ENCODE data around the gene MAPK13.

The MAPK13 gene

DNA sequence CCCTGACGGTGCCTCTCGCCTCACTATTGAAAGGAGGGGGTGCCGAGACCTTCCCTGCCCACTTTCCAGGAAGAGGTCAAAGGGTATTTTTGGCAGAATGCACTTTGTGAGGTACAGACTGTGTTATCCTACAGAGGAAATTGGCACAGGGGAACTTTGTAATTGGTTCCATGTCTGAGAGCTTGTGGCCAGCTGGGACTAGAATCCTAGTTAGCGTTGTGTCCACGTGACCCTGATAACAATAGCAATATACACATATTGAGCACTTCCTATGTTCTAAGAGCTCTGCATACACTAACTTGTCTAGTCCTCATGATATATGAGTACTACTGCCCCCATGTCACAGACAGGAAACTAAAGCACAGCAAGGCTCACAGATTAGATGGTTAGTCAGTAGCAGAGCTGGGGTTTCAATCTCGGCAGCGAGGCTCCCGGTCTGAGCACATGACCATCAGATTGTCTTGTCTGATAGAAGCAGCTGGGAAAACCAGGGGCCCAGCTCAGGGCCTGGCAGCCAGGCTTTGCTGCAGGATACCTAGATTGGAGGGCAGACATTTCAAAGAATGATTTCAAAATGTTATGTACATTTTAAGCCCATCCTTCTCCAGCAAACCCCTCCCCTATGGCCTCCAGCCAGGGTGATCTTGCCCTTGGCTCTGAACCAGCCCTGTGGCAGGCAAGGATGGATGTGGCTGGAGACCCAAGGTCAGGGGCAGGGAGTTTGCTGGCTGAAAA is 1.4 kb downstream of the MAPK13 start:
- peaks cover 28% of the 10 kb centered on the region for H3K27me3 ChIP-seq (ENCODE audit: control insufficient read depth, insufficient read depth, low read length)
- peak overlapping the region; percentile 43 for H3K4me3 ChIP-seq (ENCODE audit: low read length)
- peaks cover 14% of the 10 kb centered on the region for H3K4me1 ChIP-seq (ENCODE audit: control insufficient read depth, low read depth, low read length)
- H3K36me3 ChIP-seq (ENCODE audit: control insufficient read depth, low read depth, low read length) = no peaks in the 10 kb centered on the region
- H3K27ac ChIP-seq (ENCODE audit: low read length) = no peak overlapping the region
- H3K9me3 ChIP-seq (ENCODE audit: control insufficient read depth, low read depth, low read length) = no peaks in the 10 kb centered on the region
- no peak overlapping the region for H3K9ac ChIP-seq (ENCODE audit: low read length)

DNA sequence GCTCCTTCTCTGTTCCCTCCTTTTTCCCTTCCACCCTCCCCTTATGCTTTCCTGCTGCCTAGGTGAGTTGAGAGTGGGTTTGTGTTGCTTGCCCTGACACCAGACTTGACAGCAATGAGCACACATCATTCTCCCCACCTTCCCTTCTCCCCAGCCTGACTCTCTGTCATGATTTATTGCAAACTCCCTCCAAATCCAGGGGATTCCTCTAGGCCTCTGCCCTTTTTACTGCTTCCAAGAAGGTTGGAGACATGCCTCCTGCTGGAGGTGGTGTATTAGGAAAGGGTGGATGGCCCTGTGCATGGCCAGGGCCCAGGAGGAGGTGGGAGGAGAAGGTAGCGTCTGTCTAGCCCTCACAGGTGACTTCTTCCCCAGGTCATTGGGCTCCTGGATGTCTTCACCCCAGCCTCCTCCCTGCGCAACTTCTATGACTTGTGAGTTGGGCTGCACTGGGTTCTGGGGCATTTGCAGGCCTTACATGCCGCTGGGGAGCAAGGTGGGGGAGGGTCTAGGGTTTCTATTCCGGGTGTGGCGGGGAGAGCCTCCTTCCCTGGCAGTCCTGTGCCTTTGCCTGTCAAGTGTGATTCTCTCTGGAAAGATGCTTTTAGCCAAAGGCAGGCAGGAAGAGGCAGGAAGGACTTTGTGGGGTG is 2.1 kb downstream of the MAPK13 start:
- Histone ChIP-seq H3K4me1 (ENCODE audit: control insufficient read depth, low read depth, low read length) (peaks cover 14% of the 10 kb centered on the region), H3K27me3 (ENCODE audit: control insufficient read depth, insufficient read depth, low read length) (peaks cover 28% of the 10 kb centered on the region), H3K27ac (ENCODE audit: low read length) (no peak overlapping the region), H3K9ac (ENCODE audit: low read length) (no peak overlapping the region), H3K9me3 (ENCODE audit: control insufficient read depth, low read depth, low read length) (no peaks in the 10 kb centered on the region), H3K36me3 (ENCODE audit: control insufficient read depth, low read depth, low read length) (no peaks in the 10 kb centered on the region), H3K4me3 (ENCODE audit: low read length) (no peak overlapping the region)

DNA sequence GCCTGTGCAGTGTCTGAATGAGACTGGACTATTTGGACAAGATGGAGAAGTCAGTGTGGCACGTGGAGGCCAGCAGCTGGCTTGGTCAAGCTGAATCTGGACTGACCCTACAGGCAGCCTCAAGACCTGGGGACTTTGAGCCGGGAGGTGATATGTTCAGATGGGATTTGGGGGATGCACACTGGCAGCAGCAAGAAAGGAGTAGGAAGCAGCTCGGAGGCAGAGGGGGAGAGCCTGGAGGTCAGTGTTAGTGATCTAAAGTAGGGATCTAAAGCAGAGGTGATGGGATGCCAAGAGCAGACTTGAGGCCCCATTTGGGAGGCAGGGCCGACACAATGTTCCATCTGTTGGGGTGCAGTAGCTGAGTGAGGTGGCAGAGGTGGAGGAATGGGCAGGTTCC is 2.8 kb downstream of the MAPK13 start:
- Histone ChIP-seq H3K9ac (ENCODE audit: low read length) (no peak overlapping the region), H3K4me1 (ENCODE audit: control insufficient read depth, low read depth, low read length) (peaks cover 14% of the 10 kb centered on the region), H3K27ac (ENCODE audit: low read length) (no peak overlapping the region), H3K4me3 (ENCODE audit: low read length) (no peak overlapping the region), H3K27me3 (ENCODE audit: control insufficient read depth, insufficient read depth, low read length) (peaks cover 28% of the 10 kb centered on the region), H3K36me3 (ENCODE audit: control insufficient read depth, low read depth, low read length) (no peaks in the 10 kb centered on the region), H3K9me3 (ENCODE audit: control insufficient read depth, low read depth, low read length) (no peaks in the 10 kb centered on the region)

DNA sequence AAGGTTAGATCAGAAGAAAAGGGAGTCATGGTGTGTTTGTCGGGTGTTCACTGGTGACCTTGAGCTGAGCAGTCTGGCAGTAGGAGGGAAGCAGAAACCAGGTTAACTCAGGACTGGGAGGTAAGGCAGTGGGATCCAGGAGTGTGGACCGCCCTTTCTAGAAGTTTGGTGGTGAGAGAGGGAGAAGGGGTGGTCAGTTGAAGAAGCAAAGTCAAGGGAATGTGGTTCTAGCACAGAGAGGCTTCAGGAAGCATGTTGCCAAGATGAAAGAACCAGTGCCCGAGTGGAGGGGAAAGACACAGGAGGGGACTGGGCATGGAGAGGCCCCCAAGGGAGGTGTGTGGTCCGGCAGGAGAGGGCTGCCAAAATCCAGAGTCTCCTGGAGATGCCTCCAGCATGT is 3.6 kb downstream of the MAPK13 start:
- Histone ChIP-seq H3K27me3 (ENCODE audit: control insufficient read depth, insufficient read depth, low read length) (peaks cover 28% of the 10 kb centered on the region), H3K4me1 (ENCODE audit: control insufficient read depth, low read depth, low read length) (peaks cover 14% of the 10 kb centered on the region), H3K9ac (ENCODE audit: low read length) (no peak overlapping the region), H3K4me3 (ENCODE audit: low read length) (no peak overlapping the region), H3K27ac (ENCODE audit: low read length) (no peak overlapping the region), H3K36me3 (ENCODE audit: control insufficient read depth, low read depth, low read length) (no peaks in the 10 kb centered on the region), H3K9me3 (ENCODE audit: control insufficient read depth, low read depth, low read length) (no peaks in the 10 kb centered on the region)

DNA sequence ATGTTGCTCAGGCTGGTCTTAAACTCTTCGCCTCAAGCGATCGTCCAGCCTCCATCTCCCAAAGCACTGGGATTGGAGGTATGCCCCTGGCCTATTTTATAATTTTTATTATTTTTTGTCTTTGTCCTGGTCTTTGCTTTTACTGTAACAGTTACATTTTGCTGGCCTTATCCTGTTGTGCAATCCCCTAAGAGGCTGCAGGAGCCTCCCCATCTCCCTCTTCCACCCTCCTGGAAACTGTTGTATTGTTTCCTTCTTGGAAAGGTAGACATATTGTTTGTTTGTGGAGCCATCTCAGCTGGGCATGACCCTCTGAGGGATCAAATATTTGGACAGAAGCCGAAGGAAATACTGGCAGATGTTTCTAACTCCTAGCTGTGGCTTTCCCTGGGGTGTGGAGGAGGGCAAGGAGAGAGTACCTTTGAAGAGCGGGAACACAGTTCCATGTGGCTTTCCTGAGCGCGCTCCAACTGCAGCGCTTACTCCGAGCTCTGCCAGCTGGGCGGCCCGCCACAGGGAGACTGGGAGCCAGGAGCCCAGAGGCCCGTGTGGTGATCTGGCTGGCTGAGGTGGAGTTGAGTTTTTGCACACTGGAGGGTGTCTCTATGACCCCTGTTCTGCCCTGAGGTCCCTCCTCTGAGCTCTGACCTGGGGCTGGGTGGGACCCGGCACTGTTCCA is 4.9 kb downstream of the MAPK13 start:
- Histone ChIP-seq H3K27me3 (ENCODE audit: control insufficient read depth, insufficient read depth, low read length) (peaks cover 18% of the 10 kb centered on the region), H3K27ac (ENCODE audit: low read length) (no peak overlapping the region), H3K9me3 (ENCODE audit: control insufficient read depth, low read depth, low read length) (no peaks in the 10 kb centered on the region), H3K4me3 (ENCODE audit: low read length) (no peak overlapping the region), H3K4me1 (ENCODE audit: control insufficient read depth, low read depth, low read length) (peaks cover 21% of the 10 kb centered on the region), H3K9ac (ENCODE audit: low read length) (no peak overlapping the region), H3K36me3 (ENCODE audit: control insufficient read depth, low read depth, low read length) (no peaks in the 10 kb centered on the region)

DNA sequence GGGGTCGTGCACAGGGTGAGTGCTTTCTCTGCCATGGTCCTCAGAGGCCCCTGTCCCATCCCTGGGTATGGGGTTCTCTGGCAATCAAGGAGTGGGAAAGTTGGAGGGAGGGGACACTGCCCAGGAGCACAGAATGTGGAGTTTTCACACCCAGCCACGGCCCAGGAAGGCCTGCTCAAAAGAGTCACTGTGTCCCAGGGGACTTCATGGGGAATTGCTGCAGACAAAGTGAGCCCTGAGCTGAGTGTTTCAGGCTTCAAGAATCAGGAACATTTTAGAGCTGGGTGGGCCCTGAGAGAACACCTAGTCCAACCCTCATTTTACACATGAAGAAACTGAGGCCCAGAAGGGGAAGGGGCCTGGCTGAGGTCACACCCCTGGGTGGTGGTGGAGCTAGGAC is 5.7 kb downstream of the MAPK13 start:
- H3K4me1 ChIP-seq (ENCODE audit: control insufficient read depth, low read depth, low read length) = peaks cover 21% of the 10 kb centered on the region
- H3K9ac ChIP-seq (ENCODE audit: low read length) = no peak overlapping the region
- H3K4me3 ChIP-seq (ENCODE audit: low read length) = no peak overlapping the region
- no peaks in the 10 kb centered on the region for H3K36me3 ChIP-seq (ENCODE audit: control insufficient read depth, low read depth, low read length)
- H3K27me3 ChIP-seq (ENCODE audit: control insufficient read depth, insufficient read depth, low read length) = peaks cover 12% of the 10 kb centered on the region
- H3K27ac ChIP-seq (ENCODE audit: low read length) = no peak overlapping the region
- H3K9me3 ChIP-seq (ENCODE audit: control insufficient read depth, low read depth, low read length) = no peaks in the 10 kb centered on the region

DNA sequence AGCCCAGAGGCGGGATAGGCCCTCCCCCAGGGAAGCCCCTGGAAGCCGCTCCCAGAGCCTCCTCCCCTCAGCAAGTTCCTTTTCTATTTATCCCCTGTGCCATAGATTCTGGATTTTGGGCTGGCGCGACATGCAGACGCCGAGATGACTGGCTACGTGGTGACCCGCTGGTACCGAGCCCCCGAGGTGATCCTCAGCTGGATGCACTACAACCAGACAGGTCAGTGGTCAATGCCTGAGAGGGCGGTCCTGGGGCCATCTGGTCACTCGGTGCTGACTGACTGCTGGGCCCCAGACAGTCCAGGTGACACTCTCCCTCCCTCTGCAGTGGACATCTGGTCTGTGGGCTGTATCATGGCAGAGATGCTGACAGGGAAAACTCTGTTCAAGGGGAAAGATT is 6.2 kb downstream of the MAPK13 start:
- Histone ChIP-seq H3K9me3 (ENCODE audit: control insufficient read depth, low read depth, low read length) (no peaks in the 10 kb centered on the region), H3K9ac (ENCODE audit: low read length) (no peak overlapping the region), H3K4me3 (ENCODE audit: low read length) (no peak overlapping the region), H3K27me3 (ENCODE audit: control insufficient read depth, insufficient read depth, low read length) (peaks cover 8% of the 10 kb centered on the region), H3K36me3 (ENCODE audit: control insufficient read depth, low read depth, low read length) (no peaks in the 10 kb centered on the region), H3K27ac (ENCODE audit: low read length) (no peak overlapping the region), H3K4me1 (ENCODE audit: control insufficient read depth, low read depth, low read length) (peaks cover 17% of the 10 kb centered on the region)

DNA sequence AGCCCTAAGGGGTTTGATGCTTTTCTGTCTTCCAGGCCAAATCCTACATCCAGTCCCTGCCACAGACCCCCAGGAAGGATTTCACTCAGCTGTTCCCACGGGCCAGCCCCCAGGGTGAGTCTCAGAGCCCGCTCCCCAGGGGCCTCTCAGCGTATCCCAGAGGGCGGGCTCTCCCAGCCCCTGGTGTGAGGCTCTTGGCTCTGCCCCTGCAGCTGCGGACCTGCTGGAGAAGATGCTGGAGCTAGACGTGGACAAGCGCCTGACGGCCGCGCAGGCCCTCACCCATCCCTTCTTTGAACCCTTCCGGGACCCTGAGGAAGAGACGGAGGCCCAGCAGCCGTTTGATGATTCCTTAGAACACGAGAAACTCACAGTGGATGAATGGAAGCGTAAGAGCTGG is 8.4 kb downstream of the MAPK13 start:
- H3K9ac ChIP-seq (ENCODE audit: low read length) = no peak overlapping the region
- no peak overlapping the region for H3K4me3 ChIP-seq (ENCODE audit: low read length)
- no peaks in the 10 kb centered on the region for H3K9me3 ChIP-seq (ENCODE audit: control insufficient read depth, low read depth, low read length)
- no peaks in the 10 kb centered on the region for H3K27me3 ChIP-seq (ENCODE audit: control insufficient read depth, insufficient read depth, low read length)
- H3K36me3 ChIP-seq (ENCODE audit: control insufficient read depth, low read depth, low read length) = no peaks in the 10 kb centered on the region
- H3K4me1 ChIP-seq (ENCODE audit: control insufficient read depth, low read depth, low read length) = peaks cover 10% of the 10 kb centered on the region
- no peak overlapping the region for H3K27ac ChIP-seq (ENCODE audit: low read length)

DNA sequence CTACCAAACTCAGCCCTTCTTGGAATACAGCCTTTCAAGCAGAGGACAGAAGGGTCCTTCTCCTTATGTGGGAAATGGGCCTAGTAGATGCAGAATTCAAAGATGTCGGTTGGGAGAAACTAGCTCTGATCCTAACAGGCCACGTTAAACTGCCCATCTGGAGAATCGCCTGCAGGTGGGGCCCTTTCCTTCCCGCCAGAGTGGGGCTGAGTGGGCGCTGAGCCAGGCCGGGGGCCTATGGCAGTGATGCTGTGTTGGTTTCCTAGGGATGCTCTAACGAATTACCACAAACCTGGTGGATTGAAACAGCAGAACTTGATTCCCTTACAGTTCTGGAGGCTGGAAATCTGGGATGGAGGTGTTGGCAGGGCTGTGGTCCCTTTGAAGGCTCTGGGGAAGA is 9.1 kb downstream of the MAPK13 start:
- no peak overlapping the region for H3K27ac ChIP-seq (ENCODE audit: low read length)

DNA sequence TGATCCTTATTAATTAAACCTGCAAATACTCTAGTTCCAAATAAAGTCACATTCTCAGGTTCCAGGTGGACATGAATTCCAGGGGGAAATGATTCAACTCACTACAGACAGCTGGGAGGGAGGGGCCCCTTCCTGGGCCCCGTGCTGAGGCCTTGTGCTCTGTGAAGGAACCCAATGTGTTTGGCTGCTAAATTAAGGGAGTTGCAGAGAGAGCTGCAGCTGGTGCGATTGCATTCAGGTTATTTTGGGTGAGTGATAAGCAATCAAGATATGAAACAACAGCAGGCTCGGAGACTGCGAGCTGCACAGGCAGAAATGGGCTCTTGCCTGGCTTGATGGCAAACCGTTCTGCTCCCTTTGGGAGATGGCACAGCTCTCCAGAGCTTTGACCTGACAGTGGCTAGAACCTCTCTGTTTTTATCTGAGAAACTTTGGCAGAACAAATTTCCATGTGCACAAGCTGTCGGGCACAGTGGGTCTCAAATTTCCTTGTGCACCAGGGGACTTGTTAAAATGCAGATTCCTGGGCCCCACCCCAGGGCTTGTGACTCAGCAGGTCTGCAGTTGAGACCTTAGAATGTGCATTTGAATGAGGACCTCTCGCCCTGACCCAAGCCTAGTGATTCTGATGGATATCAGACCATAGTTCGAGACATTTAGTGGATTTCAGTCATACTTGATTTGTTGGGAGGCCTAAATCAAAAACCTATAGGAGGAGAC is 9.8 kb downstream of the MAPK13 start:
- Histone ChIP-seq H3K9me3 (ENCODE audit: control insufficient read depth, low read depth, low read length) (no peaks in the 10 kb centered on the region), H3K4me1 (ENCODE audit: control insufficient read depth, low read depth, low read length) (peaks cover 10% of the 10 kb centered on the region), H3K36me3 (ENCODE audit: control insufficient read depth, low read depth, low read length) (no peaks in the 10 kb centered on the region), H3K4me3 (ENCODE audit: low read length) (no peak overlapping the region), H3K27ac (ENCODE audit: low read length) (no peak overlapping the region), H3K27me3 (ENCODE audit: control insufficient read depth, insufficient read depth, low read length) (no peaks in the 10 kb centered on the region), H3K9ac (ENCODE audit: low read length) (peak overlapping the region; percentile 39)

More for the DNA sequence above, 9.1 kb downstream of the MAPK13 start:
- H3K9ac ChIP-seq (ENCODE audit: low read length) = no peak overlapping the region
- peaks cover 10% of the 10 kb centered on the region for H3K4me1 ChIP-seq (ENCODE audit: control insufficient read depth, low read depth, low read length)
- no peaks in the 10 kb centered on the region for H3K9me3 ChIP-seq (ENCODE audit: control insufficient read depth, low read depth, low read length)
- no peaks in the 10 kb centered on the region for H3K27me3 ChIP-seq (ENCODE audit: control insufficient read depth, insufficient read depth, low read length)
- no peaks in the 10 kb centered on the region for H3K36me3 ChIP-seq (ENCODE audit: control insufficient read depth, low read depth, low read length)
- H3K4me3 ChIP-seq (ENCODE audit: low read length) = no peak overlapping the region

DNA sequence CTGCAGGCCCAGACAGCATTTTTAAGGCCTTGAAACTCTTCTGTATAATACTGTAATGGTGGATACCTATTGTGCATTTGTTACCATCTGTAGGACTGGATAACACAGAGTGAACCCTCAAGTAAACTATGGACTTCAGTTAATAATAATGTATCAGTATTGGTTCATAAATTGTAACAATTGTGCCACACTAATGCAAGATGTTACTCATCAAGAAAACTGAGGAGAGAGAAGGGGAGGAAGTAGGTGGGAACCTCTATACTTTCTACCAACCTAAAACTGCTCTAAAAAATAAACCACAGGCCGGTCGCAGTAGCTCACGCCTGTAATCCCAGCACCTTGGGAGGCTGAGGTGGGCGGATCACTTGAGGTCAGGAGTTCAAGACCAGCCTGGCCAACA is 10.8 kb downstream of the MAPK13 start:
- H3K4me1 ChIP-seq (ENCODE audit: control insufficient read depth, low read depth, low read length) = peaks cover 10% of the 10 kb centered on the region
- H3K9me3 ChIP-seq (ENCODE audit: control insufficient read depth, low read depth, low read length) = no peaks in the 10 kb centered on the region
- H3K4me3 ChIP-seq (ENCODE audit: low read length) = no peak overlapping the region
- H3K27ac ChIP-seq (ENCODE audit: low read length) = no peak overlapping the region
- H3K36me3 ChIP-seq (ENCODE audit: control insufficient read depth, low read depth, low read length) = no peaks in the 10 kb centered on the region
- H3K9ac ChIP-seq (ENCODE audit: low read length) = no peak overlapping the region
- H3K27me3 ChIP-seq (ENCODE audit: control insufficient read depth, insufficient read depth, low read length) = no peaks in the 10 kb centered on the region
